Mesothelial cell of epicardium (in vitro differentiated cells): ENCODE measurements around the gene BTNL3. TPM values are rescaled to one million over a fixed set of nuclear protein-coding genes. Genes with fewer than 3 reads are reported as not detected.

Experiments used
- DNase-seq, 2 experiments: peaks; one replicate each; pipeline ENCODE4 v3.0.0; 2021; ENCODE audit warnings: low spot score in 2 of 2; ENCODE audit not compliant: unreplicated experiment in 2 of 2
- H3K27ac Mint-ChIP-seq: 2 replicates; pipeline ENCODE4 v1.8.0; 2021; ENCODE audit warnings: mixed read lengths
- H3K27me3 Mint-ChIP-seq: 2 replicates; pipeline ENCODE4 v1.8.0; 2021; ENCODE audit warnings: low read depth, mixed read lengths
- H3K36me3 Mint-ChIP-seq: 2 replicates; pipeline ENCODE4 v1.8.0; 2021; ENCODE audit warnings: mixed read lengths
- H3K4me1 Mint-ChIP-seq: 2 replicates; pipeline ENCODE4 v1.8.0; 2021; ENCODE audit warnings: mixed read lengths
- H3K4me3 Mint-ChIP-seq: 2 replicates; pipeline ENCODE4 v1.8.0; 2021; ENCODE audit warnings: mild to moderate bottlenecking, moderate library complexity, mixed read lengths
- H3K9me3 Mint-ChIP-seq: 2 replicates; pipeline ENCODE4 v1.8.0; 2021; ENCODE audit warnings: mixed read lengths
- total RNA-seq: library from RNA; stranded (reverse); gene quantifications from 3 replicates; pipeline ENCODE4 v1.2.1, GENCODE V29; 2021
- TF ChIP-seq, protein P1 (sequence below): fragments of 200-600 bp; sonication (generic); IDR thresholded peaks from one replicate; pipeline ENCODE4 v1.5.0; 2021; ENCODE audit warnings: antibody characterized with exemption; ENCODE audit not compliant: unreplicated experiment

The BTNL3 gene
- total RNA-seq, 1 donor from 2014 or later = not detected

DNA sequence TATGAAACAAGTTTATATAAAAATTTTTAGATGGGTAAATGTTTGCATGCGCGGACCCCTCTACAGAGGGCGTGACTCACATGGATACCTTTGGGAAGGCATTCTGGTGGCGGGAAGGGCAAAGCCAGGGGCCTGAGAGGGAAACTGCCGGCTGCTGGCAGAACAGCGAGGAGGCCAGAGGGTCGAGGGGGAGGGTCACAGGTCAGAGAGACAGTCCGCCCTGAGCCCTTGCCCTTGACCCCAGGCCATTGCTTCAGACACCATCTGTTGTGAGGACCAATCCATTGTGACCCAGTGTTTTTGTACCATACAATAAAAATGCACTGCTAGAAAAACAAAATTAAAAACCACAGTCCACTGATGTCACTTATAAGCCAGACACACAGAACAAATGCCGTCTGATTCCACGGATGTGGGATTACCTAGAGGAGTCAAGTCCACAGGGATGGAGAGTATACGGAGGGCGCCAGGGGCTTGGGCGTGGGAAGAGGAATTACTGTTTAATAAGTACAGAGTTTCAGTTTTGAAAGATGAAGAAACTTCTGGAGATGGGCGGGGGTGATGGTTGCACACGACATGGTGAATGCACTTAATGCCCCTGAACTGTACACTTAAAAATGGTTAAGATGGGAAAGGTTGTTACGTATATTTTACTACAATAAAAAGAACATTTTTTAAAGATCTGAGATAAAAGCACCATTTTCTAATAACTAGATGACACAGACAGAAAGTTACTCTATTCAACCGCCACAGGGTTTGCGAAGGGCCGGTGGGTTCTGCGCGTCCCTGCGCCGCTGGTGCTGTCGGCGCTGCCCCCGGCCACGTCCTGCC lies 63.4 kb downstream of the BTNL3 start:
- Mint-ChIP-seq H3K27ac (no peak overlapping the region), H3K4me3 (peak overlapping the region; percentile 63), H3K9me3 (no peaks in the 10 kb centered on the region), H3K27me3 (peaks cover 79% of the 10 kb centered on the region), H3K36me3 (no peaks in the 10 kb centered on the region), H3K4me1 (peaks cover 17% of the 10 kb centered on the region)
- TF ChIP-seq, protein P1, sequence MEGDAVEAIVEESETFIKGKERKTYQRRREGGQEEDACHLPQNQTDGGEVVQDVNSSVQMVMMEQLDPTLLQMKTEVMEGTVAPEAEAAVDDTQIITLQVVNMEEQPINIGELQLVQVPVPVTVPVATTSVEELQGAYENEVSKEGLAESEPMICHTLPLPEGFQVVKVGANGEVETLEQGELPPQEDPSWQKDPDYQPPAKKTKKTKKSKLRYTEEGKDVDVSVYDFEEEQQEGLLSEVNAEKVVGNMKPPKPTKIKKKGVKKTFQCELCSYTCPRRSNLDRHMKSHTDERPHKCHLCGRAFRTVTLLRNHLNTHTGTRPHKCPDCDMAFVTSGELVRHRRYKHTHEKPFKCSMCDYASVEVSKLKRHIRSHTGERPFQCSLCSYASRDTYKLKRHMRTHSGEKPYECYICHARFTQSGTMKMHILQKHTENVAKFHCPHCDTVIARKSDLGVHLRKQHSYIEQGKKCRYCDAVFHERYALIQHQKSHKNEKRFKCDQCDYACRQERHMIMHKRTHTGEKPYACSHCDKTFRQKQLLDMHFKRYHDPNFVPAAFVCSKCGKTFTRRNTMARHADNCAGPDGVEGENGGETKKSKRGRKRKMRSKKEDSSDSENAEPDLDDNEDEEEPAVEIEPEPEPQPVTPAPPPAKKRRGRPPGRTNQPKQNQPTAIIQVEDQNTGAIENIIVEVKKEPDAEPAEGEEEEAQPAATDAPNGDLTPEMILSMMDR = no peak
- peak in 1 of 2 experiments; percentile 33 for DNase-seq

DNA sequence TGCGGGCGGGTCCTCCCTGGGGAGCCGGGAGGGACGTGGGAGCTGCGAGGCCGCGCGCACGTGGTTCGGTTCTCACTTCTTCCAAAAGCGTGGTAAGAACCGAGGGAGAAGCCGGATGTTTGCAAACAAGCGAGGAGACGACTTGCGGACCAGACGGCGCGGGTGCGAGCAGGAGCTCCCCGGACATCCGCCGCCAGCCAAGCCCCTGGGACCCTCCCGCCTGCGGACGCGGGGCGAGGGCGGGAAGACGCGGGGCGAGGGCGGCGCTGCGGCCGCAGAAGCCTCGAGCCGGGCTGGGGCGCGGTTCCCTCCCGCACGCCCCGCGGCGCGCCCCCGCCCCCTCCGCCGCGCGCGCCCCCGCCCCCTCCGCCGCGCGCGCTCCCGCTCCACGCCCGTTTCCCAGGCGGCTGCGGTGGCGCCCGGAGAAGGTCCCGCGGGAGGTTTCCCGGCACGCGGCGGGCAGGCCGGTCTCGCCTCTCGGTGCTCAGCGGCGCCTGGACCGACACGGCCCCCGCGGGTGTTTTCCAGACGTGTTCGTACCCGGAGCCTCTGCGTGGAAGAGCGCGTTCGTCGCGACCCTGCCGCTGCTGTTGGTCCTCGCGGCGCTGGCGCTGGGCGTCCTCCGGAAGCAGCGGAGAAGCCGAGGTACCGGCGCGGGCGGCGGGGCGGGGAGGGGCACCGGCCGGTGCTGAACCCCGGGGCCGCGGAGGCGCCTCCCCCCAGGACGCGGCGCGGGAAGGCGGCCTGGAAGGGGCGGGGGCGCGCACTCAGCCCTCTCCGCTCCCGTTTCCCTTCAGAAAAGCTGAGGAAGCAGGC lies 64.2 kb downstream of the BTNL3 start:
- H3K27me3 Mint-ChIP-seq = peaks cover 87% of the 10 kb centered on the region
- peak in 1 of 2 experiments; percentile 42 for DNase-seq

DNA sequence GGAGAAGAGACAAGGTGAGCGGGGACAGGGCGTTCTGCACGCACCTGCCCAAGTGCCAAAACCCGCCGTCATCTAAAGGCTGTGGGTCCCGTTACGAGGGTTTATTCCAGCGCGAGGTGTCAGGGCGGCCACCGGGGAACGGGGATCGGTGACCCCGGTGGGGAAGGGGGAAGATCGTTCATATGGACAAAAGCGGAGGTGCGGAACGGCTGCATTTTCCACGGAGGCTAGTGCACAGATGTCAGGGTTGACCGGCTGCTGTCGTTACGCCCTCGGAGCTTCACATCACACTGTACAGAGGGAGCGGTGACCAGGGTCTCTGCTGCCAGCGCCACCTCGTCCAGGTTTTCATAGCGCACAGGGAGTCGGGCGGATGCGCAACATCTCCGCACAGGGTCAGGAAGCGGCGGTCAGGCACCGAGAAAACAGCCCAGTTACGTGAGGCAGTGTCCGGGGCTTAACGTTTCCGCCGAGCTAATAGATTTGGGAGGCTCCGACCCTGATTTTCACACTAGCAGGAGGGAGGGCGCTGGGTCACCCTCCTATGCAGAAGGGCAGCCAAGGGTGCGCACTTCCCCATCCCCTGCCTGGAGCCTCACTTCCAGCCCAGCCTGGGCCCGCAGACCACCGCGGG lies 65.0 kb downstream of the BTNL3 start:
- peaks cover 94% of the 10 kb centered on the region for H3K27me3 Mint-ChIP-seq
- peaks cover 17% of the 10 kb centered on the region for H3K4me1 Mint-ChIP-seq
- peak in 1 of 2 experiments; percentile 38 for DNase-seq
- no peaks in the 10 kb centered on the region for H3K9me3 Mint-ChIP-seq
- no peaks in the 10 kb centered on the region for H3K36me3 Mint-ChIP-seq
- H3K27ac Mint-ChIP-seq = no peak overlapping the region
- TF ChIP-seq, protein P1 = no peak
- H3K4me3 Mint-ChIP-seq = peak overlapping the region; percentile 66

More for the DNA sequence above, 64.2 kb downstream of the BTNL3 start:
- Mint-ChIP-seq H3K9me3 (no peaks in the 10 kb centered on the region), H3K36me3 (no peaks in the 10 kb centered on the region), H3K27ac (no peak overlapping the region), H3K4me3 (peak overlapping the region; percentile 66), H3K4me1 (peaks cover 17% of the 10 kb centered on the region)
- TF ChIP-seq, protein P1 = no peak

DNA sequence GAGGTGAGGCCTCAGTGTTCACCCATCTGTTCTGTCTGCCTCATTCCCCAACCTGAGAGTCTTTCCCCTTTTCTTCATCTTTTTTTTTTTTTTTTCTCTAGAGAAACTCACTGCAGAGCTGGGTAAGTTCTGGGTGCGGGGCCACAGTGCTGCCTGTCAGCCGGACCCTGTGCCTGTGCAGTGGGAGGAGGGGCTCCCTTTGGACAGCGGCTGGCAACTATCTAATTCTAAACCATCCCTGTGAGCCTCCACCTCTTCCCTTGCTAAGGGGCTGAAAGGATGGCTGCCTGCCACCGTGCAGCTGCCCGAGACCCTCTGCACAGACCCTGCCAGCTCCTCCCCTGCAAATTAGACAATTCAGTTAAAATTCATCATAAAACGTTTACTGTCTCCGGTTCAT lies 65.5 kb downstream of the BTNL3 start:
- DNase-seq = no peak
- TF ChIP-seq, protein P1 = no peak
- Mint-ChIP-seq H3K36me3 (no peaks in the 10 kb centered on the region), H3K27me3 (peaks cover 96% of the 10 kb centered on the region), H3K4me3 (peak overlapping the region; percentile 66), H3K4me1 (peaks cover 17% of the 10 kb centered on the region), H3K9me3 (no peaks in the 10 kb centered on the region), H3K27ac (no peak overlapping the region)

DNA sequence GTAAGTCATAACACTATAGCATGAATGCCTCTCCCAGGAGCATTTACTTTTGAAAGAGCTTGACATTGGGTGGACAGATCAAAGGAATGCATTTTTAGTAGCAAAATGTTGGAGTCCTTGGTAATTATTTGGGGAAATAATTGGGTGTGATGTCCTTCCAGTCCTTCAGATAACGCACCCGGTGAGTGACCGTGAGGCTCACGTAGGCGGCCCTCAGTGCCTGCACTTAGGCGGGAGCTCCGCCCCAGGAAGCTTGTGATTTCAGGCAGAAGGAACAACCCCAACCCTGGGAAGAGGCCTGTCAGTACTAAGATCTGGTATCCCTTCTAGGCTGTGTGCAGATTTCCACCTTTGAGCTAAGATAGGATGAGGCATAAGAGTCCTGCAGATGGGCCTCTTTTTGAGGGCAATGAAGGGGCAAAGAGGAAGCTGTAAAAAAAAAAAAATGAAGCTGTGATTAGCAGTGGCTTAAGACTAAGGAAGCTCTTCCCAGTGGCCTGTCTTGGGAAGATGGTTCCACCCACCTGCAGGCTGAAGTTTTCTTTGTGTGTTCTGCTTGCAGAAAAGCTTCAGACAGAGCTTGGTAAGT lies 66.3 kb downstream of the BTNL3 start:
- Mint-ChIP-seq H3K27me3 (peaks cover 94% of the 10 kb centered on the region), H3K36me3 (no peaks in the 10 kb centered on the region), H3K9me3 (no peaks in the 10 kb centered on the region), H3K4me3 (no peak overlapping the region), H3K4me1 (peaks cover 17% of the 10 kb centered on the region), H3K27ac (no peak overlapping the region)
- TF ChIP-seq, protein P1 = no peak
- peak in 1 of 2 experiments; percentile 35 for DNase-seq
